HFF-Myc (cell line): Measurements from ENCODE around the gene TERB2.
"Not testable (repeated sequence)": the region's sequence is repeated elsewhere in the genome, so short reads cannot be mapped to it uniquely, and the experiment has no call there.

Experiments used
- DNase-seq: peaks from one replicate; pipeline ENCODE4 v3.0.0-alpha.2; 2011; ENCODE audit warnings: low read depth; ENCODE audit errors: extremely low read depth
- H3K4me3 ChIP-seq: replicated peaks from 2 replicates; pipeline ENCODE4 v1.5.1; 2011; ENCODE audit warnings: low read depth, mild to moderate bottlenecking, control low read depth, low read length
- TF ChIP-seq, protein P1 (sequence below): IDR thresholded peaks from 2 replicates; pipeline ENCODE4 v1.5.1; 2012; ENCODE audit warnings: mild to moderate bottlenecking, low read depth, low read length, control low read depth; ENCODE audit errors: missing control alignments

Gene TERB2

DNA sequence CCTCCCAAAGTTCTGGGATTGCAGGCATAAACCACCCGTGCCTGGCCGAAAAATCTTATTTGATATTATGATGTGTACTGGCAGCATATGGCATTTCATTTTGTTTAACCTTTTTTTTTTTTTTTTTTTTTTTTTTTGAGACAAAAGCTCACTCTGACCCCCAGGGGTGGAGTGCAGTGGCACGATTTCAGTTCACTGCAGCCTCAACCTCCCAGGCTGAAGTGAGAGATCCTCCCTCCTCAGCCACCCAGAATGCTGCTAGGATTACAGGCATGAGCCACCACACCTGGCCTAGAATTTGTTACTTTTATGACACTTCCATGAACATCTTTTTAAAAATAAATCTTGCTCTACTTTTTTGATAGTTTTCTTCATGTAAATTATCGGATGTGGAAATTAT is 12.0 kb downstream of the TERB2 start:
- H3K4me3 ChIP-seq, result no peak overlapping the region
- no peak for DNase-seq
- TF ChIP-seq, protein P1, sequence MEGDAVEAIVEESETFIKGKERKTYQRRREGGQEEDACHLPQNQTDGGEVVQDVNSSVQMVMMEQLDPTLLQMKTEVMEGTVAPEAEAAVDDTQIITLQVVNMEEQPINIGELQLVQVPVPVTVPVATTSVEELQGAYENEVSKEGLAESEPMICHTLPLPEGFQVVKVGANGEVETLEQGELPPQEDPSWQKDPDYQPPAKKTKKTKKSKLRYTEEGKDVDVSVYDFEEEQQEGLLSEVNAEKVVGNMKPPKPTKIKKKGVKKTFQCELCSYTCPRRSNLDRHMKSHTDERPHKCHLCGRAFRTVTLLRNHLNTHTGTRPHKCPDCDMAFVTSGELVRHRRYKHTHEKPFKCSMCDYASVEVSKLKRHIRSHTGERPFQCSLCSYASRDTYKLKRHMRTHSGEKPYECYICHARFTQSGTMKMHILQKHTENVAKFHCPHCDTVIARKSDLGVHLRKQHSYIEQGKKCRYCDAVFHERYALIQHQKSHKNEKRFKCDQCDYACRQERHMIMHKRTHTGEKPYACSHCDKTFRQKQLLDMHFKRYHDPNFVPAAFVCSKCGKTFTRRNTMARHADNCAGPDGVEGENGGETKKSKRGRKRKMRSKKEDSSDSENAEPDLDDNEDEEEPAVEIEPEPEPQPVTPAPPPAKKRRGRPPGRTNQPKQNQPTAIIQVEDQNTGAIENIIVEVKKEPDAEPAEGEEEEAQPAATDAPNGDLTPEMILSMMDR, result no peak

DNA sequence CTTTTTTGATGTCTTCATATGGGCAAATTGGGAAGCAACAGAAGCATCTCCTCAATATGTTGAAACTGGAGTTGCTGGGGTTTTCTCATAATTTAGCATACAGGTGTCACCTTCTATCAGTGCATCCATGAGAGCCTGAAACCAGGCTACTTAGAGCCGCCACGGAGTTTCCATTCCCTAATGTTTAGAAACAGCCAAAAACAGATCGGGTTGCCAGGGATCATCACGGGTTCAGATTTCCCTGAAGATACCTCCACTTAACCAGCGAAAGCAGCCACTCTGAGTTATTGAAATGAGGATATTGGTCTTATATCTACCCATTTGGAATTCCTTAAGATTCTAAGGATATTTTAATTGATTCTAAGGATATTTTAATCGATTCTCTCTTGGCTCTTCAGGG is 14.5 kb downstream of the TERB2 start:
- TF ChIP-seq, protein P1, result no peak
- no peak overlapping the region for H3K4me3 ChIP-seq
- no peak for DNase-seq

DNA sequence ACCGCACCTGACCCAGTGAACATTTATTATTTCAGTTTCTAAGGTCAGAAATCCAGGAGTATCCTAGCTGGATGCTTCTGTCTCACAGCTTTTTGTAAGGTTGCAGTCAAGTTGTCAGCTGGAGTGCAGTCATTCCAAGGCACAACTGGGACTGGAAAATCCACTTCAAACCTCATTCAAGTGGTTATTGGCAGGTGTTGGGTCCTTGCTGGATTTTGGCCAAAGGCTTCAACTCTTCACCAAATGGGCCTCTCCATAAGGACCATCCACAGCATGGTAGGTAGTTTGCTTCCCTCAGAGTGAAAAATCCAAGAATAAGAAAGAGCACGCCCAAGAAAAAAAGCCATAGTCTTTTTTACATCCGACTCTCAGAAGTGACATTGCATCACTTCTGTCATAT is 19.7 kb downstream of the TERB2 start:
- not testable (repeated sequence) for H3K4me3 ChIP-seq, DNase-seq

DNA sequence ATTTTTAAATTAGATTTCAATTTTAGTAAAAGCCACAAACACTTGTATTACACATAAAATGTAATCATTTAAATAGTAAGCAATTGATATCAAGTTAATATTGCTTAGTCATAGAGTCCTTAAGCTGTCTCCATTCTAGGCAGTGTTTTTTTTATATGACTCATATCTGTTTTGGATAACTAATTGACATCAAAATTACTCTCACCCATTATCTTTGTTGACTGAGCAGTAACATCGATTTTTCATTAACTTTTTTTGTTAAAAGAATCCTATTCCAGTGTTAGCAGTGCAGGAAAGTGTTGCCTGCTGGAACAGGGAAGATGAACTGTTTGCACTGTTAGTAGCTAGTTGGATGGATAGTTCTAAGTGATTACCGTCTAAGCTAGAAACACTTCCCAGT is 21.3 kb downstream of the TERB2 start:
- not testable (repeated sequence) for DNase-seq, H3K4me3 ChIP-seq

DNA sequence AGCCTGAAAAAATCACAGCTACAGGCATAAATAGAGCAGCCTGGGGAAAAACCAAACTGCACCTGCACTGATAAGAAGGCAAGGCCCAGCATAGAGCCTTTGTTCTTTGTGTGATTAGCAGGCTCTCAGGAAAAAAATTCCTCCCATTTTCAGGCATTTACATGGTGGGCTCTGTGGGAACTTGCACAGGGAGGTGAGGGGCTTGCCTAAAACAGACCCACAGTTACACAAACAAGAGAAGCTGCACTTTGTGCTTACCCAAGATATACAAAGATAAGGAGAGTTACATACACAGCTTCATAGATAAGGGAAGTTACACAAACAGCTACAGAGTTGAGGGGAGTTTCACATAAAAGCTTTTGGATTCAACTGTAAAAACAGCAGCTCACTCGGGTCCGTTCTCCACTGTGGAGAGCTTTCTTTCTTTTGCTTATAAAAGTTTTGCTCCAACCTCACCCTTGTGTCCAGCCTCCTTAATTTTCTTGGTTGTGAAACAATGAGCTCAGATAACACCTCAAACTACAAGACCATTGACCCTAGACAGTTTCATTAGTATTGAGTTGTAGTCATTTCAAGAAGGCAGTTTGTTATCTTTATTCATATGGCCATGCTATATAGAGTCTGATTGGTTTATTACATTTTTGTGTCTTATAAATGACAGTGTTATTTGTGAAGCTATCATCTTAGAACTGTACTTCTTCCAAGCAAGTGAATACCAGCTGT is 23.3 kb downstream of the TERB2 start:
- not testable (repeated sequence) for DNase-seq

DNA sequence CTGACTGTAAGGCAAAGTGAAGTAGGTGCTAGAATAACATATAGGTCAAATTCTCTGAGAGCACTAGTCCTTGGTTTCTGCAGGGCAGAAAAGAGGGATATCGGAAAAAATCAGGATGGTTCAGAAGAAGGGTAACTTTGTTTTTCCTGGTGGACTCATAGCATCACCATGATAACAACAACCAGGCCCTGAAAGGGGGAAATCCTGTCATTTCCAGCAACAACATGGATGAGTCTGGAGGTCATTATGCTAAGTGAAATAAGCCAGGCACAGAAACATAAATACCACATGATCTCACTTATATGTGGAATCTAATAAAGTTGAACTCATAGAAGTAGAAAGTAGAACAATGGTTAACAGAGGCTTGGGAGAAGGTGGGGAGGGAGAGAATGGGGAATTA is 27.7 kb downstream of the TERB2 start:
- not testable (repeated sequence) for H3K4me3 ChIP-seq, DNase-seq

More for the DNA sequence above, 23.3 kb downstream of the TERB2 start:
- not testable (repeated sequence) for H3K4me3 ChIP-seq

DNA sequence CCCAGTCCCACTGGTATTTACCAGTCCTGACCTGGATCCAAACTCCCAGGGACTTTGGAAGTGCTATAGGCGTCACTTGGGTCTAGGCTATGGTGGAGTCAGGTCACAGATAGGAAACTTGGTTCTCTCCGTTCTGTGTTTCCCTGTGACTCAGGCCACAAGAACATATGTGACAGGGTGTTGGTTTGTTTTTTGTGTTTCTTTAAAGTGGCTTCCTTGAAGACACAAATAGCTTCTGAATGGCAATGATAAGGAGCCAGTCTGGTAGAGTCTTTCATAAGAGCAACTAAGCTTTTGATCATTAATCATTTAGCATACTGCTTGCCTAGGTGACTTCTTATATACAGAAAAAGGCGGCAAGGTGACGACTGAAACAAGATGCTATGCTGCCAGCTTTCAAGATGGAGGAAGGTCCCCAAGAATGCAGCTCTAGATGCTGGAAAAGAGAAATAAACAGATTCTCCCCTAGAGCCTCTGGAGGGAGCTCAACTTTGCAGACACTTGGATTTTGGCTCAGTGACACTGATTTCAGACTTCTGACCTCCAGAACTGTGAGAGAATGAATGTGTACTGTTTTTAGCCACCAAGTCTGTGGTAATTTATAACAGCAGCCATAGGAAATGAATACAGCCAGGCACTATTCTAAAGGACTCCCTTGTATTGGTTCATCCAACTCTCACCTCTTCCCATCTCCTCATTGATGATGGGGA is 30.0 kb downstream of the TERB2 start:
- not testable (repeated sequence) for H3K4me3 ChIP-seq, DNase-seq

DNA sequence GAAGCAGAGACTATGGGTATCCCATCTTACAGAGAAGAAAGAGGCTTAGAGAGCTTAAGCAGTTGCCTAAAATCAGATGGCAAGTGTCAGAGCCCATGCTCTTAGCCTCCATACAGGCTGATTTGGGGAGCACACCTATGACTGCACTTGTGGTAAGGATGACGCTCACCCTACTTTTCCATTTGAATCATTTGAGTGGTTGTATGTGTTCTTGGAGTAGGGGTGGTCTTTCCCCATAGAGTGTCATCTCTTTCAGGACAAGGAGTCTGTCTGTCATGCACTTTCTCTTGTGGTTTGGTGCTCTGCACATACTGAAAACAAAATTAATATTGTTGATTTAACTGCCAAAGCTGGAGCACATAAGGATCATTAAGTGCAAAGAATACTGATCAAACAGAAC is 31.2 kb downstream of the TERB2 start:
- not testable (repeated sequence) for DNase-seq, H3K4me3 ChIP-seq

DNA sequence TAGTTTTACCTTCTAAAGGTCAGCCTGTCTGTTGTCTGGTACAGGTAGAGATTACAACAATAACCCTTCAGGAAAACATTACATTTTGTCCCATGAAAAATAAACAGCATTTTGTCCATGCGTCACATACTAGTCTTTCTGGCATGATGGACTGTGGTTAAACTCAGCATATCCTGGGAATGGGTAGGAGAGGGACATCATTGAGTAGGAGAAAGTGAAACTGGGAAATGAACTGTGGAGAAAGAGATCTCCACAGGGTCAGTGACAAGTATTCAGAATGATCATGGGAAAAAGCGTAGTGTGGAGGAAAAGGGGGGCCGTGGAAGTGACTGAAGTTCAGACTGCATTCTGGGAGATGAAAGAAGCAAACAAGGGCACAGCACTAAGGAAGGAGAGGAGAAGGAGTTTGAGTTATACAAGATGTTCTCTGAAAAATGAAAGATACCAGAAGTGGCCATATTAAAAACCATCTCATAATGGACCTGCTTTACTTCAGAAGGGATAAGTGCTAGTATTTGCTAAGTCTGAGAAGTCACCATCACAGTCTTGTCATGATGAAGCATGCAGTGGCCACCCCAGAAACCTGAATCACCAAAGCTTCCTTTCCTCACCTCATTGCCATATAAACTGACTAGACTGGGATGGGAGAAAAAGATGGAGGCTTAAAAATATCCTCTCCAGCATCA is 31.8 kb downstream of the TERB2 start:
- not testable (repeated sequence) for DNase-seq, H3K4me3 ChIP-seq

DNA sequence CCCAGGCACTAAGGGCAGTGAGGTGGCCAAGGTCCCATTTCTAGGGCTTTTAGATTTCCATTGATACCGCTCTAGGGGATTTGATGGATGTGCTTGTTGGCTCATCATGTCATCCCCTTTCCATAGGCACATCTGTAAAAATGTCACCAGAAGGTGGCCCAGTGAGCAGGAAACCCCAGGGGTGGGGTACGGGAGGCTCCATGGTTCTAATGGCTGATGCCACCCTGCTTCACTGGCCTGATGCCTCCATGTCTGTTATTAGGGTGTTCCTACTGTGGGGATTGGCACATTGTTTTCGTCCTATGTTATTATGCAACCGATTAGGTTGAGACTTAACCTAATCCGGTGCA is 32.4 kb downstream of the TERB2 start:
- H3K4me3 ChIP-seq, result not testable (repeated sequence)

DNA sequence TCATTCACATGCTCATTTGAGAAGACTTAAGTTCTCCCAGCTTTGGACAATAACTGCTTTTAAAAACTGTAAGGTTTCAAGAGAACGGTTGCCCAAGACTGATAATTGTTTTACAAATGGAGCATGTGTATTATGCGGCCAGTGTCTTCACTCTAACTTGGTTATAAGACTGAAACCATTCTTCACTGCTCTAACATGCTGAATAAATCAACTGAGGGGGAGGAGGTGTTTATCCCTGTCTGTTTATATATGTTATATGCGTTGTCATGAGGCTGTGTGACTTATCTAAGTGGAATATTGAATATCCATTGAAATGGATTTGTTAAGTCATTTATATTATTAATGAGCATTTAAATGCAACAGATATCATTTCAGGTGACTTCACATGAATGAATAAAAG is 41.1 kb downstream of the TERB2 start:
- DNase-seq, H3K4me3 ChIP-seq: not testable (repeated sequence)

More for the DNA sequence above, 32.4 kb downstream of the TERB2 start:
- DNase-seq, result not testable (repeated sequence)

DNA sequence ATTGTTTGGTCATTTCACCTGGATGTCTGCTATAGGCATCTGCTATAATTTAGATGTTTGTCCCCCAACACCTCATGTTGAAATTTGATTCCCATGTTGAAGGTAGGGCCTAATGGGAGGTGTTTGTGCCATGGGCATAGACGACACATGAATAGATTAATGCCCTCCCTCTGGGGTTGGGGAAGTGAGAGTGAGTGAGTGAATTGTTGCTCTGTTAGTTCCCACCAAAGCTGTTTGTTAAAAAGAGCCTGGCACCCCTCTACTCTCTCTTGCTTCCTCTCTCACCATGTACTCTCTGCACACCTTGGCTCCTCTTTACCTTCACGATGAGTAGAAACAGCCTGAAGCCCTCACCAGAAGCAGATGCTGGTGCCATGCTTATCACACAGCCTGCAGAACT is 42.6 kb downstream of the TERB2 start:
- TF ChIP-seq, protein P1, result no peak
- no peak for DNase-seq
- no peak overlapping the region for H3K4me3 ChIP-seq

DNA sequence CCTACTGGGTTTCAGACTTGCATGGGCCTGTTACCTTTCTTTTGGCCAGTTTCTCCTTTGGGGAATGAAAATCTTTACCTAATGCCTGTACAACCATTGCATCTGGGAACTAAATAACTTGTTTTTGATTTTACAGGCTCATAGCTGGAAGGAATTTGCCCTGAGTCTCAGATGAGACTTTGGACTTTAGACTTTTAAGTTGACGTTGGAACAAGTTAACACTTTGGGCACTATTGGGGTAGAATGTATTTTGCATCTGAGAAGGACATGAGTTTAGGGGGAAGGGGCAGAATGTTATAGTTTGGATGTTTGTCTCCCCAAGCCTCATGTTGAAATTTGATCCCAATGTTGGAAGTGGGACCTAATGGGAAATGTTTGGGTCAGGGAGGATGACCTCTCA is 44.7 kb downstream of the TERB2 start:
- DNase-seq, H3K4me3 ChIP-seq: not testable (repeated sequence)

DNA sequence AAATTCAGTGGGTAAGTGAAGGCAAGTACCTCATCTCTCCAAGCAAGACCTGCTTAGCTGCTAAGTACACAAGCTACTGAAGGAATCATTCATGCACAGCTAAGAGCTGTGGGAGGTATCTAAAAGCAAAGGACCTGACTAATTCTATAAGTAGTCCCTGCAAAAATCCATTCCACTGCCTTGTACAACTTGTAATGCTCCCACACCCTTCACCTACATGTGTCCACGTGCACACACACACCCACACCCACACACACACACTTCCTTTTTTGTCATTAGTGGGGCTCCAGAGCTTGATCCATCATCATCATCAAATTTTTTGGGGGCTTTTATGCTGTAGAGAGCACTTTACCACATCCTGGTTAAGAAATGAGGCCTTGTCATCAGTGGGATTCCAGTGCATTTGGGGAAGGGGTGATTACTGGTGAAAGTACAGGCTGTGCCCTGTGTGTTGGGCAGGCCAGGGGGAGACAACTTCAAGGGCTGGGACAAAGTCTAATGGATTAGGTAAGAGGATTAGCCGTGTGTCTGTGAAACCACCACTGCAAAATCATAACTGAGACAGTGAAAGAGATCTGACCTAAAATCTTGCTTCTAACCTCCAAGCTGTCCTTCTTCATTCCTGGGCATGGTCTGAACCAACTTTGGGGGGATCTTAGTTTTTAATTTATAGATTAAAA is 47.4 kb downstream of the TERB2 start:
- not testable (repeated sequence) for DNase-seq

More for the DNA sequence above, 47.4 kb downstream of the TERB2 start:
- H3K4me3 ChIP-seq, result not testable (repeated sequence)
